ENCODE measurements around the gene COQ9.

COQ9 gene

GRCh38 chr16:57507136-57508034, 60.1 kb downstream of the COQ9 start:
- H4K20me1 ChIP-seq (ENCODE audit: insufficient read depth, low read length): 0 out of 2 replicates have a peak, but pooled peaks cover 5% of the 10 kb centered on the region
- H3K9me3 ChIP-seq (ENCODE audit: insufficient read depth, low read length, severe bottlenecking): no peaks in the 10 kb centered on the region
- TF ChIP-seq, protein P1, sequence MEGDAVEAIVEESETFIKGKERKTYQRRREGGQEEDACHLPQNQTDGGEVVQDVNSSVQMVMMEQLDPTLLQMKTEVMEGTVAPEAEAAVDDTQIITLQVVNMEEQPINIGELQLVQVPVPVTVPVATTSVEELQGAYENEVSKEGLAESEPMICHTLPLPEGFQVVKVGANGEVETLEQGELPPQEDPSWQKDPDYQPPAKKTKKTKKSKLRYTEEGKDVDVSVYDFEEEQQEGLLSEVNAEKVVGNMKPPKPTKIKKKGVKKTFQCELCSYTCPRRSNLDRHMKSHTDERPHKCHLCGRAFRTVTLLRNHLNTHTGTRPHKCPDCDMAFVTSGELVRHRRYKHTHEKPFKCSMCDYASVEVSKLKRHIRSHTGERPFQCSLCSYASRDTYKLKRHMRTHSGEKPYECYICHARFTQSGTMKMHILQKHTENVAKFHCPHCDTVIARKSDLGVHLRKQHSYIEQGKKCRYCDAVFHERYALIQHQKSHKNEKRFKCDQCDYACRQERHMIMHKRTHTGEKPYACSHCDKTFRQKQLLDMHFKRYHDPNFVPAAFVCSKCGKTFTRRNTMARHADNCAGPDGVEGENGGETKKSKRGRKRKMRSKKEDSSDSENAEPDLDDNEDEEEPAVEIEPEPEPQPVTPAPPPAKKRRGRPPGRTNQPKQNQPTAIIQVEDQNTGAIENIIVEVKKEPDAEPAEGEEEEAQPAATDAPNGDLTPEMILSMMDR (IDR thresholded peaks at IDR 0.05; ENCODE audit: borderline replicate concordance, extremely low read depth, low read length, poor library complexity, severe bottlenecking): no peak
- TF ChIP-seq EZH2 (IDR thresholded peaks at IDR 0.05; ENCODE audit: borderline replicate concordance, low read depth, low read length, severe bottlenecking): no peak
- ATAC-seq (ENCODE audit: insufficient read depth, low read depth) (no peak), DNase-seq (no peak)
- H2AFZ ChIP-seq (ENCODE audit: low read depth, low read length): no peak overlapping the region
- no peak overlapping the region for H3K9ac ChIP-seq (ENCODE audit: low read depth, low read length)
- no peak overlapping the region for H3K4me2 ChIP-seq (ENCODE audit: insufficient read depth, low read length)
- no peaks in the 10 kb centered on the region for H3K4me1 ChIP-seq (ENCODE audit: insufficient read depth, low read length)
- H3K79me2 ChIP-seq (ENCODE audit: insufficient read depth, low read length): no peaks in the 10 kb centered on the region
- H3K4me3 ChIP-seq (ENCODE audit: low read depth in 1 of 2, low read length in 2 of 2): no peak overlapping the region
- no peak overlapping the region for H3K27ac ChIP-seq (ENCODE audit: low read length)
- H3K36me3 ChIP-seq (ENCODE audit: insufficient read depth, low read length): no peaks in the 10 kb centered on the region
- peaks cover 17% of the 10 kb centered on the region for H3K27me3 ChIP-seq (ENCODE audit: insufficient read depth, low read length, poor library complexity)

GRCh38 chr16:57508035-57508425, 60.8 kb downstream of the COQ9 start:
- Histone ChIP-seq H4K20me1 (ENCODE audit: insufficient read depth, low read length) (0 out of 2 replicates have a peak, but pooled peaks cover 5% of the 10 kb centered on the region), H3K4me1 (ENCODE audit: insufficient read depth, low read length) (no peaks in the 10 kb centered on the region), H3K27ac (ENCODE audit: low read length) (no peak overlapping the region), H3K79me2 (ENCODE audit: insufficient read depth, low read length) (no peaks in the 10 kb centered on the region), H3K9ac (ENCODE audit: low read depth, low read length) (no peak overlapping the region), H2AFZ (ENCODE audit: low read depth, low read length) (no peak overlapping the region), H3K27me3 (ENCODE audit: insufficient read depth, low read length, poor library complexity) (peaks cover 17% of the 10 kb centered on the region), H3K36me3 (ENCODE audit: insufficient read depth, low read length) (no peaks in the 10 kb centered on the region), H3K4me3 (ENCODE audit: low read depth in 1 of 2, low read length in 2 of 2) (no peak overlapping the region), H3K9me3 (ENCODE audit: insufficient read depth, low read length, severe bottlenecking) (no peaks in the 10 kb centered on the region), H3K4me2 (ENCODE audit: insufficient read depth, low read length) (no peak overlapping the region)
- no peak for TF ChIP-seq EZH2 (IDR thresholded peaks at IDR 0.05; ENCODE audit: borderline replicate concordance, low read depth, low read length, severe bottlenecking)
- TF ChIP-seq, protein P1 (IDR thresholded peaks at IDR 0.05; ENCODE audit: borderline replicate concordance, extremely low read depth, low read length, poor library complexity, severe bottlenecking): no peak
- no peak for DNase-seq
- ATAC-seq (ENCODE audit: insufficient read depth, low read depth): no peak; the same call in 2 of the 3 replicates

- Histone ChIP-seq H3K4me2 (ENCODE audit: insufficient read depth, low read length) (no peak overlapping the region), H3K4me3 (ENCODE audit: low read depth in 1 of 2, low read length in 2 of 2) (no peak overlapping the region), H3K36me3 (ENCODE audit: insufficient read depth, low read length) (no peaks in the 10 kb centered on the region), H3K9me3 (ENCODE audit: insufficient read depth, low read length, severe bottlenecking) (no peaks in the 10 kb centered on the region), H4K20me1 (ENCODE audit: insufficient read depth, low read length) (0 out of 2 replicates have a peak, but pooled peaks cover 5% of the 10 kb centered on the region), H2AFZ (ENCODE audit: low read depth, low read length) (no peak overlapping the region), H3K4me1 (ENCODE audit: insufficient read depth, low read length) (no peaks in the 10 kb centered on the region), H3K9ac (ENCODE audit: low read depth, low read length) (no peak overlapping the region), H3K27ac (ENCODE audit: low read length) (no peak overlapping the region), H3K79me2 (ENCODE audit: insufficient read depth, low read length) (no peaks in the 10 kb centered on the region), H3K27me3 (ENCODE audit: insufficient read depth, low read length, poor library complexity) (peaks cover 17% of the 10 kb centered on the region)
- ATAC-seq (ENCODE audit: insufficient read depth, low read depth) (no peak), DNase-seq (no peak)
- no peak for TF ChIP-seq EZH2 (IDR thresholded peaks at IDR 0.05; ENCODE audit: borderline replicate concordance, low read depth, low read length, severe bottlenecking)
- TF ChIP-seq, protein P1 (IDR thresholded peaks at IDR 0.05; ENCODE audit: borderline replicate concordance, extremely low read depth, low read length, poor library complexity, severe bottlenecking): no peak
Measured at GRCh38 chr16:57509231-57509923, 62.1 kb downstream of the COQ9 start.

All from DND-41 (cell line).